Osteoblast (primary cell): ENCODE data around the gene ETDC. TPM values are rescaled to one million over a fixed set of nuclear protein-coding genes. Genes with fewer than 3 reads are reported as not detected.

ENCODE experiments used
- DNase-seq: peaks from one replicate; pipeline ENCODE4 v3.0.0; 2011; ENCODE audit warnings: low spot score, mixed read lengths; ENCODE audit not compliant: insufficient read length; ENCODE audit errors: missing footprints
- H2AFZ ChIP-seq: 2 replicates; pipeline ENCODE4 v1.6.0; 2011; ENCODE audit warnings: mild to moderate bottlenecking, low read length
- H3K27ac ChIP-seq: 2 replicates; pipeline ENCODE4 v1.5.1; 2011; ENCODE audit warnings: mild to moderate bottlenecking, low read depth, low read length, moderate library complexity
- H3K27me3 ChIP-seq: 2 replicates; pipeline ENCODE4 v1.6.0; 2012; ENCODE audit warnings: mild to moderate bottlenecking, control low read depth, inconsistent platforms, low read length, moderate library complexity; ENCODE audit not compliant: insufficient read depth
- H3K36me3 ChIP-seq: 2 replicates; pipeline ENCODE4 v1.5.1; 2011; ENCODE audit warnings: mild to moderate bottlenecking, low read length, control low read depth, moderate library complexity; ENCODE audit not compliant: insufficient read depth
- H3K4me1 ChIP-seq: 2 replicates; pipeline ENCODE4 v1.5.1; 2011; ENCODE audit warnings: mild to moderate bottlenecking, low read length, control low read depth, moderate library complexity; ENCODE audit not compliant: insufficient read depth
- H3K4me2 ChIP-seq: 2 replicates; pipeline ENCODE4 v1.6.0; 2011; ENCODE audit warnings: mild to moderate bottlenecking, low read length; ENCODE audit not compliant: insufficient read depth
- H3K4me3 ChIP-seq: fragments of 200-600 bp; sonication (generic); 3 replicates; pipeline ENCODE4 v1.5.1; 2012; ENCODE audit warnings: mild to moderate bottlenecking, low read length, inconsistent platforms; ENCODE audit not compliant: insufficient read depth
- H3K79me2 ChIP-seq: 2 replicates; pipeline ENCODE4 v1.6.0; 2012; ENCODE audit warnings: mild to moderate bottlenecking, low read length, control low read depth, inconsistent platforms; ENCODE audit not compliant: insufficient read depth
- H3K9me3 ChIP-seq: 2 replicates; pipeline ENCODE4 v1.5.1; 2011; ENCODE audit warnings: low read depth, low read length, control low read depth
- H4K20me1 ChIP-seq: 2 replicates; pipeline ENCODE4 v1.6.0; 2012; ENCODE audit warnings: mild to moderate bottlenecking, low read length, control low read depth; ENCODE audit not compliant: insufficient read depth
- total RNA-seq: library from RNA; depleted of rRNA; stranded (reverse); fragments of >200 nt; gene quantifications from 2 replicates; pipeline ENCODE4 v1.2.3, GENCODE V29; 2012
- TF ChIP-seq, protein P1 (sequence below): IDR thresholded peaks from 2 replicates; pipeline ENCODE4 v1.5.1; 2011; ENCODE audit warnings: mild to moderate bottlenecking, low read depth, low read length, moderate library complexity; ENCODE audit errors: extremely low read depth

ETDC gene
- total RNA-seq, 1 donor = not detected

DNA sequence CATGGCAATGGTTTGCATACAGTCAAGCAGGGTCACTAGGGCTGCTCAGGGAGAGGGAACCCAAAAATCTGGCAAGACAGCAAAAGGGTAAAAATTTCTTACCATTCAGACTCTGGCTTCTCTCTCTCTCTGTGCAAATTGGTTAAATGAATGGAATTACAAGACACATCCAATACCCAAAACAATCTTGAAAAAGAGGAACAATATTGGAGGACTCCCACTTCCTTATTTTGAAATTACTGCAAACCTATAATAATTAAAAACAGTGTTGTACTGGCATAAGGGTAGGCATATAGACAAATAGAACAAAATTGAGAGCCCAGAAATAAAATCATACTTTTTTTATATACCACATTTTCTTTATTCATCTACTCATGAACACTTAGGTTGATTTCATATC is 33.3 kb upstream of the ETDC start:
- H3K36me3 ChIP-seq = no peaks in the 10 kb centered on the region
- no peak for DNase-seq
- no peaks in the 10 kb centered on the region for H3K9me3 ChIP-seq
- H3K79me2 ChIP-seq = no peaks in the 10 kb centered on the region
- no peak overlapping the region for H3K4me3 ChIP-seq
- H3K4me2 ChIP-seq = no peak overlapping the region
- no peaks in the 10 kb centered on the region for H3K4me1 ChIP-seq
- no peak overlapping the region for H2AFZ ChIP-seq
- H3K27me3 ChIP-seq = no peaks in the 10 kb centered on the region
- H4K20me1 ChIP-seq = no peaks in the 10 kb centered on the region
- TF ChIP-seq, protein P1, sequence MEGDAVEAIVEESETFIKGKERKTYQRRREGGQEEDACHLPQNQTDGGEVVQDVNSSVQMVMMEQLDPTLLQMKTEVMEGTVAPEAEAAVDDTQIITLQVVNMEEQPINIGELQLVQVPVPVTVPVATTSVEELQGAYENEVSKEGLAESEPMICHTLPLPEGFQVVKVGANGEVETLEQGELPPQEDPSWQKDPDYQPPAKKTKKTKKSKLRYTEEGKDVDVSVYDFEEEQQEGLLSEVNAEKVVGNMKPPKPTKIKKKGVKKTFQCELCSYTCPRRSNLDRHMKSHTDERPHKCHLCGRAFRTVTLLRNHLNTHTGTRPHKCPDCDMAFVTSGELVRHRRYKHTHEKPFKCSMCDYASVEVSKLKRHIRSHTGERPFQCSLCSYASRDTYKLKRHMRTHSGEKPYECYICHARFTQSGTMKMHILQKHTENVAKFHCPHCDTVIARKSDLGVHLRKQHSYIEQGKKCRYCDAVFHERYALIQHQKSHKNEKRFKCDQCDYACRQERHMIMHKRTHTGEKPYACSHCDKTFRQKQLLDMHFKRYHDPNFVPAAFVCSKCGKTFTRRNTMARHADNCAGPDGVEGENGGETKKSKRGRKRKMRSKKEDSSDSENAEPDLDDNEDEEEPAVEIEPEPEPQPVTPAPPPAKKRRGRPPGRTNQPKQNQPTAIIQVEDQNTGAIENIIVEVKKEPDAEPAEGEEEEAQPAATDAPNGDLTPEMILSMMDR = no peak
- H3K27ac ChIP-seq = no peak overlapping the region

DNA sequence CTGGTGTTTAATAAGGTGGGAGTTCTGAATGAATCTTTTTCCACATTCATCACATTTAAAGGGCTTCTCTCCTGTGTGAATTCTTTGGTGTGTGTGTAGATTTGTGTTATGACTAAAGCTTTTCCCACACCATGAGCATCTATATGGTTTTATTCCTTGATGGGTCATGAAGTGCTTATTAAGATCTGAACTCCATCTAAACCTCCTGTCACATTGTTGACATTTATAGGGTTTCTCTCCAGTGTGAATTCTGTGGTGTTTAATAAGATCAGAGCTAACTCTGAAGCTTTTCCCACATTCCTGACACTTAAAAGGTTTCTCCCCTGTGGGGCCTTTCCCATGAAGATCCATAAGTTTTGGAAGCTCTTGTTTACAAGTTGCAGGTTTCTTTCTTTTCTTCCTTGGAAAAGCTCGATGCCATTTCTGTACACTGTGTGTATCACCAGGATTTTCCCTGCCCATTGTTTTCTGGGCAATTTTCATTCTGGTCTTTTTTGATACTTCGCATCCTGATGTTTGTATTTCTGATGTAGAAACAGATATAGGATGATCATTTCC is 21.9 kb upstream of the ETDC start:
- no peak overlapping the region for H3K27ac ChIP-seq
- H3K79me2 ChIP-seq = no peaks in the 10 kb centered on the region
- TF ChIP-seq, protein P1 = no peak
- H3K36me3 ChIP-seq = no peaks in the 10 kb centered on the region
- H3K4me3 ChIP-seq = no peak overlapping the region
- H4K20me1 ChIP-seq = no peaks in the 10 kb centered on the region
- no peak overlapping the region for H3K4me2 ChIP-seq
- H3K9me3 ChIP-seq = peaks cover 16% of the 10 kb centered on the region
- no peaks in the 10 kb centered on the region for H3K4me1 ChIP-seq
- DNase-seq = peak; percentile 3
- H2AFZ ChIP-seq = no peak overlapping the region
- no peaks in the 10 kb centered on the region for H3K27me3 ChIP-seq

DNA sequence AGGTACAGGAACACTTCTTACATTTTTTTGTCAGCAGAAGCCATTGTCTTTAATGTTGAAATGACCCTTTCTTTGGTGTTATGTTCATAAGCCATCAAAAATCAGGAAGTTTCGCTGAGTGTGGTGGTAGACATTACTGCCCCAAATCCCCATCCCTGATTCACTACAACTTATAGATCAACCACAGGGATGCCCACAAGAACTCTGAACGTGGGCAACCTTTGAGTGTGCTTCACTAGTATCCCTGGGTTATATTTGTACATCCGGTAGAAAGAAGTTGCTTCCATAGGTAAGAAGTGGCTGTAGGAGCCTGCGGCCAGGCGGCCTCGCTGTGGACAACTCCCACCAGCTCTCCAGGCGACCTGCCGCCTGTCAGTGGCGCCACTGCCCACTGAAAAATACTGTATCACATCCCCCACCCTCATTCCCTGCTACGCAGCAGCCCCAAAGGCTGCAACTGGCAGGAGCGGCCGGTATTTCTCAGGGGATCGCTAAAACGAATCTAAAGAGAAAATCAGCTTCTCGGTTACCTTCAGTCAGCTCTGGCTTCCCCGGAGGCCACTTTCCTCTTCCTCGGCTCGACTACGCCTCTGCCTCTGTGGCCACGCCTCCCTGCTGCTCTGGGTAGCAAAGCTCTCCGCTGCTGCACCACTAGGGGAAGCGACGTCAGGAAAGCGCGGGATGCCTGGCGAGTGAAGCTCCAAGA is 13.9 kb upstream of the ETDC start:
- DNase-seq = no peak
- H4K20me1 ChIP-seq = peaks cover 3% of the 10 kb centered on the region
- peak overlapping the region; percentile 60 for H3K4me2 ChIP-seq
- H3K4me3 ChIP-seq = peak overlapping the region; percentile 51
- no peaks in the 10 kb centered on the region for H3K36me3 ChIP-seq
- no peaks in the 10 kb centered on the region for H3K79me2 ChIP-seq
- no peaks in the 10 kb centered on the region for H3K9me3 ChIP-seq
- H3K27ac ChIP-seq = no peak overlapping the region
- H2AFZ ChIP-seq = no peak overlapping the region
- TF ChIP-seq, protein P1 = no peak
- H3K4me1 ChIP-seq = no peaks in the 10 kb centered on the region
- no peaks in the 10 kb centered on the region for H3K27me3 ChIP-seq

DNA sequence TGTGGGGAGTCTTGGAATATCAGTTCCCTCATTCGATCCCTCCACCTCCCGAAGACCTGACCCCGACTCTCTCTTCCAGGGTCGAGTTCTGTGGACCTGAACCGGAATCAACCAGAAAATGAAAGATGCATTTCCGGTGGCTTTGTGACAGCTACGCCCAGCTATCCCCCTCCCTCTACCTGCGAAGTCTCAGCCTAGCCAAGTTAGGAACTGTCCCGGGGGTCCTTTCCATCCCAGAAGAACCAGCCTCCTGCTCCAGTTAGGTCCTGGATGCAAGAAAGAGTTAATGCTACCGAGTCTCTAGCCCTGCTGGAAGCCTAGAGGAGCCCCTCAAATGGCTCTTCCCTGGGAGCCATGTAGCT is 13.4 kb upstream of the ETDC start:
- Histone ChIP-seq H3K4me2 (peak overlapping the region; percentile 60), H2AFZ (no peak overlapping the region), H3K4me3 (peak overlapping the region; percentile 51)

More for the DNA sequence above, 13.4 kb upstream of the ETDC start:
- H4K20me1 ChIP-seq = peaks cover 3% of the 10 kb centered on the region
- TF ChIP-seq, protein P1 = no peak
- no peak for DNase-seq
- H3K27me3 ChIP-seq = no peaks in the 10 kb centered on the region
- H3K27ac ChIP-seq = no peak overlapping the region
- H3K36me3 ChIP-seq = no peaks in the 10 kb centered on the region
- no peaks in the 10 kb centered on the region for H3K79me2 ChIP-seq
- H3K4me1 ChIP-seq = no peaks in the 10 kb centered on the region
- H3K9me3 ChIP-seq = no peaks in the 10 kb centered on the region
